WTC11 (cell line): Measurements from ENCODE around the gene RGS16. TPM values are rescaled to one million over a fixed set of nuclear protein-coding genes. Genes with fewer than 3 reads are reported as not detected.

Experiments used
- ATAC-seq: fragments of 200-7000 bp; cut with Tn5 transposase; 2 replicates; pipeline ENCODE4 v1.10.0; 2021; ENCODE audit warnings: mild to moderate bottlenecking, moderate library complexity
- CTCF ChIA-PET: fragments of 300-600 bp; sonication (Branson Sonifier 250); formaldehyde crosslinking; loops from one replicate; lab custom pipeline; 2021; ENCODE audit warnings: antibody characterized with exemption; lab: Charles Lee
- POLR2A ChIA-PET: fragments of 350-600 bp; sonication (Branson Sonifier 250); formaldehyde crosslinking; loops from one replicate; lab custom pipeline; 2021; ENCODE audit warnings: antibody characterized with exemption; lab: Charles Lee
- DNase-seq: peaks from one replicate; pipeline ENCODE4 v3.0.0; 2021; ENCODE audit warnings: low spot score
- H3K27ac Mint-ChIP-seq: 2 replicates; pipeline ENCODE4 v1.8.0; 2021; ENCODE audit warnings: mixed read lengths
- H3K27me3 Mint-ChIP-seq: 2 replicates; pipeline ENCODE4 v1.8.0; 2021; ENCODE audit warnings: low read depth, mild to moderate bottlenecking, moderate library complexity, mixed read lengths
- H3K36me3 Mint-ChIP-seq: 2 replicates; pipeline ENCODE4 v1.8.0; 2021; ENCODE audit warnings: mixed read lengths
- H3K4me1 Mint-ChIP-seq: 2 replicates; pipeline ENCODE4 v1.8.0; 2022; ENCODE audit warnings: mixed read lengths
- H3K4me3 Mint-ChIP-seq: 2 replicates; pipeline ENCODE4 v1.8.0; 2021; ENCODE audit warnings: mild to moderate bottlenecking, moderate library complexity, mixed read lengths
- H3K9me3 Mint-ChIP-seq: 2 replicates; pipeline ENCODE4 v1.8.0; 2021; ENCODE audit warnings: mixed read lengths
- AR ChIP-seq: fragments of 250-450 bp; sonication (Bioruptor Pico); IDR thresholded peaks from 2 replicates; pipeline ENCODE4 v1.9.0; 2021; ENCODE audit warnings: mild to moderate bottlenecking
- ATF1 ChIP-seq: sonication (generic); formaldehyde crosslinking; IDR thresholded peaks from 2 replicates; pipeline ENCODE4 v1.8.1; 2023; ENCODE audit warnings: mild to moderate bottlenecking, moderate library complexity, missing genetic modification reagents
- E2F1 ChIP-seq: sonication (generic); formaldehyde crosslinking; IDR thresholded peaks from 2 replicates; pipeline ENCODE4 v1.8.0; 2022; ENCODE audit warnings: mild to moderate bottlenecking, missing genetic modification reagents
- ESRRA ChIP-seq: sonication (generic); formaldehyde crosslinking; IDR thresholded peaks from 2 replicates; pipeline ENCODE4 v1.8.1; 2022; ENCODE audit warnings: mild to moderate bottlenecking, missing genetic modification reagents, borderline replicate concordance
- ETV6 ChIP-seq: sonication (generic); formaldehyde crosslinking; IDR thresholded peaks from 2 replicates; pipeline ENCODE4 v1.8.1; 2022; ENCODE audit warnings: mild to moderate bottlenecking, missing genetic modification reagents
- FOXP4 ChIP-seq: sonication (generic); formaldehyde crosslinking; IDR thresholded peaks from 2 replicates; pipeline ENCODE4 v1.8.0; 2022; ENCODE audit warnings: mild to moderate bottlenecking, missing genetic modification reagents
- GTF2I ChIP-seq: fragments of 250-450 bp; sonication (Bioruptor Pico); conservative IDR thresholded peaks from 2 replicates; pipeline ENCODE4 v1.4.0; 2021; ENCODE audit warnings: mild to moderate bottlenecking
- IRF1 ChIP-seq: sonication (generic); formaldehyde crosslinking; IDR thresholded peaks from 2 replicates; pipeline ENCODE4 v1.8.0; 2023; ENCODE audit warnings: missing genetic modification reagents
- IRF2 ChIP-seq: sonication (generic); formaldehyde crosslinking; IDR thresholded peaks from 2 replicates; pipeline ENCODE4 v1.8.0; 2022; ENCODE audit warnings: low read depth, missing genetic modification reagents, borderline replicate concordance
- JAZF1 ChIP-seq: fragments of 250-450 bp; sonication (Bioruptor Pico); IDR thresholded peaks from 2 replicates; pipeline ENCODE4 v1.9.0; 2021; ENCODE audit warnings: moderate library complexity, mild to moderate bottlenecking, inconsistent platforms
- MXD4 ChIP-seq: fragments of 250-450 bp; sonication (Bioruptor Pico); IDR thresholded peaks from 2 replicates; pipeline ENCODE4 v1.8.0; 2021; ENCODE audit warnings: mild to moderate bottlenecking, moderate library complexity, borderline replicate concordance
- NFYB ChIP-seq: sonication (generic); formaldehyde crosslinking; conservative IDR thresholded peaks from 2 replicates; pipeline ENCODE4 v1.8.0; 2022; ENCODE audit warnings: low read depth, missing genetic modification reagents
- NR2C2 ChIP-seq: sonication (generic); formaldehyde crosslinking; IDR thresholded peaks from 2 replicates; pipeline ENCODE4 v1.8.0; 2022; ENCODE audit warnings: mild to moderate bottlenecking, missing genetic modification reagents
- PRDM15 ChIP-seq: sonication (generic); formaldehyde crosslinking; IDR thresholded peaks from 2 replicates; pipeline ENCODE4 v1.8.0; 2022; ENCODE audit warnings: missing genetic modification reagents
- USF1 ChIP-seq: sonication (generic); formaldehyde crosslinking; IDR thresholded peaks from 2 replicates; pipeline ENCODE4 v1.8.0; 2022; ENCODE audit warnings: mild to moderate bottlenecking, missing genetic modification reagents
- ZBTB21 ChIP-seq: sonication (generic); formaldehyde crosslinking; IDR thresholded peaks from 2 replicates; pipeline ENCODE4 v1.8.1; 2023; ENCODE audit warnings: mild to moderate bottlenecking, missing genetic modification reagents, borderline replicate concordance
- ZMAT4 ChIP-seq: fragments of 250-450 bp; sonication (Bioruptor Pico); IDR thresholded peaks from 2 replicates; pipeline ENCODE4 v1.9.0; 2021; ENCODE audit warnings: mild to moderate bottlenecking
- ZNF263 ChIP-seq: sonication (generic); formaldehyde crosslinking; IDR thresholded peaks from 2 replicates; pipeline ENCODE4 v1.8.1; 2022; ENCODE audit warnings: low read depth, mild to moderate bottlenecking, moderate library complexity, missing genetic modification reagents
- ZNF416 ChIP-seq: fragments of 250-450 bp; sonication (Bioruptor Pico); IDR thresholded peaks from 2 replicates; pipeline ENCODE4 v1.9.0; 2021; ENCODE audit warnings: mild to moderate bottlenecking, inconsistent platforms
- ZNF512 ChIP-seq: sonication (generic); formaldehyde crosslinking; IDR thresholded peaks from 2 replicates; pipeline ENCODE4 v1.8.1; 2022; ENCODE audit warnings: missing genetic modification reagents, borderline replicate concordance
- total RNA-seq: library from RNA; stranded (reverse); gene quantifications from 3 replicates; pipeline ENCODE4 v1.2.3, GENCODE V29; 2021

RGS16 gene
- total RNA-seq, 1 experiment from 2014 or later = 17.8 TPM

GRCh38 chr1:182653986-182654385, 49.8 kb upstream of the RGS16 start:
- H3K9me3 Mint-ChIP-seq = no peaks in the 10 kb centered on the region
- H3K36me3 Mint-ChIP-seq = no peaks in the 10 kb centered on the region
- POLR2A ChIA-PET = no interaction called here
- no peak for TF ChIP-seq ZNF512 (CRISPR knock-in tag)
- TF ChIP-seq ATF1 (CRISPR knock-in tag) = no peak
- no peak for TF ChIP-seq ESRRA
- no peak for TF ChIP-seq ZNF416 (CRISPR knock-in tag)
- TF ChIP-seq ZNF263 (CRISPR knock-in tag) = no peak
- no peak for TF ChIP-seq GTF2I (CRISPR knock-in tag)
- no peak for TF ChIP-seq ETV6 (CRISPR knock-in tag)
- TF ChIP-seq E2F1 (CRISPR knock-in tag) = no peak
- no peak for TF ChIP-seq IRF2 (CRISPR knock-in tag)
- TF ChIP-seq NR2C2 (CRISPR knock-in tag) = no peak
- CTCF ChIA-PET = interaction anchor here (0.9 kb wide), 1 partner anchor 46 kb away, joined by 3 read pairs; no protein-coding TSS in a partner anchor
- no peak for ATAC-seq
- H3K27ac Mint-ChIP-seq = no peak overlapping the region
- no peaks in the 10 kb centered on the region; the same call in 1 of the 2 replicates for H3K27me3 Mint-ChIP-seq
- no peak overlapping the region for H3K4me3 Mint-ChIP-seq
- peaks cover 16% of the 10 kb centered on the region for H3K4me1 Mint-ChIP-seq
- no peak for DNase-seq

GRCh38 chr1:182652933-182653332, 48.7 kb upstream of the RGS16 start:
- Mint-ChIP-seq H3K4me1 (peaks cover 12% of the 10 kb centered on the region), H3K27ac (no peak overlapping the region), H3K9me3 (peaks cover 2% of the 10 kb centered on the region; the same call in 1 of the 2 replicates), H3K36me3 (no peaks in the 10 kb centered on the region), H3K27me3 (no peaks in the 10 kb centered on the region; the same call in 1 of the 2 replicates), H3K4me3 (no peak overlapping the region)
- no peak for ATAC-seq
- no peak for DNase-seq
- ChIA-PET CTCF (interaction anchor here (0.8 to 1.1 kb wide), 2 partner anchors 54 to 134 kb away, joined by 3 to 4 read pairs; no protein-coding TSS in a partner anchor), POLR2A (no interaction called here)
- TF ChIP-seq NFYB (no peak), MXD4 (CRISPR knock-in tag) (no peak), ESRRA (no peak), FOXP4 (CRISPR knock-in tag) (no peak), ZBTB21 (CRISPR knock-in tag) (no peak), USF1 (CRISPR knock-in tag) (no peak), ZNF512 (CRISPR knock-in tag) (no peak), JAZF1 (CRISPR knock-in tag) (no peak), PRDM15 (CRISPR knock-in tag) (no peak), ZMAT4 (CRISPR knock-in tag) (no peak), IRF1 (CRISPR knock-in tag) (no peak), AR (CRISPR knock-in tag) (no peak)
